Stimulated activated CD4-positive, alpha-beta T cell treated with anti-CD3 and anti-CD28 coated beads, Interleukin-1b, Interleukin-23, amount 100 ng/mL, for 1 hour (primary cell): Measurements from ENCODE around the gene PTPRN2.

Experiments used
- DNase-seq, 2 donors: peaks; one replicate each; pipeline ENCODE4 v3.0.0-alpha.2; 2020; ENCODE audit warnings: low read depth in 2 of 2

PTPRN2 gene

DNA sequence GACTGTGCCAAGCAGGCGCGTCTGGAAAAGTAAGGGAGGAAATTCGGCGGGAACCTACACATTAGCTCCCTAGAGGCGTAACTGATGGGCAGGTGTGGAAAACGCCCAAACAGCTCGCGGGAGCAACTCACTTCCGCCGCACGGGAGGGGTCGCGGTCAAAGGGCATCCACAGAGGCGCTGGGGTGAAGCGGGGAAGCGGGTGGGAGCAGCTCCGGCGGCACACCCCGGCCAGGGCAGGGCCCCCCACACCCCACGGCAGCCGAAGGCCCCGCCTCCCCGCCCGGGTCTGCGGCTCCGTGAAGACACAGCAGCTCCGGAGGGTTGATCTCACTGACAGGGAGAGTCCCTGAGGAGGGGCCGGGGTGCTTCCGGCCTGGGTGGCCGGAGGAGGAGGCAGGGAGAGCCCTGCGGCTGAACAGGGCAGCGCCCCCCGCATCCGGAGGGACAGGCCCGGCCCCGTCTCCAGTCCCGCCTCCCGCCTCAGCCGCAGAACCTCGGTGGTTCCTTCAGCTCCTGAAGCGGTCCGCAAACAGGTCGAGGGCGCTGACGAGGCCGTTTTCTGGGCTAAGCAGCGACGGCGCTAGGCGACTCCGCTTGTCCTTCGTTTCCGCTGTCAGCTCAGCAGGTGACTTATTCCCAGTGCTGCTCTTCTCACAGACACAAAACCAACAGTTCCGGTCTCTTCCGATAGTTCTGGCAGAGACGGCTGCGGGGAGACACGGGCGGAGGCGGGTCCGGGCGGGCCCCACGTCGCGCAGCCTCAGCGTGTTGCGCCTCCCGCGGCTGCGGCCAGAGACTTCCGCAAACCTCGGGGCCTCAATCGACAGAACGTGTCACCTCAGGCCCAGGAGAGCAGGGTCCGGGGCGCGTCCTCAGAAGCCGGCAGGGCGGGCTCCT lies 974.7 kb downstream of the PTPRN2 start:
- peak; percentile 12 to 32 for DNase-seq

DNA sequence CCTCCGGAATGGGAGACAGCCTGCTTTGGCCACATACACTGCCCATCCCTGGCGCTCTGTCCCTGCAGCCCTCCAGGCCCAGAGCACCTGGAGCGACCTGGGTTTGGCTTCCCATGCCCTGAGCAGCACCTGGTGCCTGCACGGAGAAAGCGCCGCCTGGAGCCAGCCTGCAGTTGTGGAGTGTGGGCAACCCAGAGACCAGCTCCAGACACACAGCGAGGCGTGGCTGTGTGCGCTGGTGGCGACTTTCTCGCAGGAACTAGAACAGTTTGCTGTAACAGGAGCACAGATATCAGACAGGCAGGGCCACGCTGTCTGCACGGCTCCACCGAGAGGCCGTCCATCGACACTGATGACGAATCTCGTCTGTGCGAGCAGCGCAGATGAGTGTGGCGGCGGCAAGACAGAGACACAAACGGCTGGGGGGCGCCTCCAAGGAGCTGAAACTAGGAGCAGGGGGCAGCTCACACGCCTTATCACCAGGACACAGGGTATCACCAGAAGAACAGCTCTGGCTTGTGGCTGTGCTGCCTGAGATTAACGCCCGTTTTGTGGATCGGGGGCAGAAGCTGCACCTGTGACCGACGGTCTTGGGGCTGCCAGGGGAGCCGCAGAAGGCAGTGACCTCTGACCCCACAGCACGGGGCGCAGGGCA lies 975.5 kb downstream of the PTPRN2 start:
- DNase-seq = no peak

DNA sequence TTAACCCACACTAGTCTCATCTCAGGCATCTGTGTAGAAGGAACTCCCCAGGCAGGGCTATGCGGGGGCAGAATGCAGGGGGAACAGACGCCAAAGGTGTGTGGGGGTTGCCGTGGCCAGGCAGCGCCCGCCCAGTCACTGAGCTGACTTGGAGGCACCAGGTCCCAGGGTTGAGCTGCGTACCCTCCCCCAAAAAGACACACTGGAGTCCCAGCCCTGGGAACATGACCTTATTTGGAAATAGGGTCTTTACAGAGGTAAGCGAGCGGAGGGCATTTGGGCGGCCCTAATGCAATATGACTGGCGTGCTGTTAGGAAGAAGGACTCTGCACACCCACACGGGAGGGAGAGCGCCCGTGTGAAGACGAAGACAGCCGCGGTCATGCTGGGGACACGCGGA lies 976.3 kb downstream of the PTPRN2 start:
- no peak for DNase-seq

DNA sequence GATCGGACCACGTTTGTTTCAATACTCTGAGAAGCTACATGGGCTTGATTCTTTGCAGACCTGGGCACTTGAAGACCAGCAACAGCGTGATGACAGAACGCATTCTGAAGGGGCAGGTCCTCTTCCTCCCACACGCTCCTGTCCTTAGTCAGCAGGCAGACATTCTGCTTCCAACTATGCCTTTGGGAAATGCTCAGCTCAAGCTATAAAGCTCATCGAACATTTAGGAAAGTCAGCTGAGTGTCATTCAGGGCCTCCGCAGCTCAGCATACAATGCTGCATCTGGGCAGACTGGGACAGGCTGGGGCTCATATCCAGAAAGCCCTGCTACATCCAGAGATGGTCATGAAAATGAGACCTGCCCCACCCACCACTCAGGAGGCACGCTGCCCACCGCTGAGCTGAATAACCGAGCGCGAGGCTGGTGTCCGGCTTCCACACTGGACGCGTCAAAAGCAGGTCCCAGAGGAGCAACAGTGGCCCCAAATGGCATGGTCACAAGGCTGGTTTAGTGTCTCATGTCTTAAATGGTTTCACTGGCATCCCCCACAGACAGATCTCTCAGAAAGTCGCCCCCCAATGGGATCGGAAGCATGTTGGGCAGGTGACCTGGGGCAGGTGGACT lies 976.8 kb downstream of the PTPRN2 start:
- DNase-seq = no peak

DNA sequence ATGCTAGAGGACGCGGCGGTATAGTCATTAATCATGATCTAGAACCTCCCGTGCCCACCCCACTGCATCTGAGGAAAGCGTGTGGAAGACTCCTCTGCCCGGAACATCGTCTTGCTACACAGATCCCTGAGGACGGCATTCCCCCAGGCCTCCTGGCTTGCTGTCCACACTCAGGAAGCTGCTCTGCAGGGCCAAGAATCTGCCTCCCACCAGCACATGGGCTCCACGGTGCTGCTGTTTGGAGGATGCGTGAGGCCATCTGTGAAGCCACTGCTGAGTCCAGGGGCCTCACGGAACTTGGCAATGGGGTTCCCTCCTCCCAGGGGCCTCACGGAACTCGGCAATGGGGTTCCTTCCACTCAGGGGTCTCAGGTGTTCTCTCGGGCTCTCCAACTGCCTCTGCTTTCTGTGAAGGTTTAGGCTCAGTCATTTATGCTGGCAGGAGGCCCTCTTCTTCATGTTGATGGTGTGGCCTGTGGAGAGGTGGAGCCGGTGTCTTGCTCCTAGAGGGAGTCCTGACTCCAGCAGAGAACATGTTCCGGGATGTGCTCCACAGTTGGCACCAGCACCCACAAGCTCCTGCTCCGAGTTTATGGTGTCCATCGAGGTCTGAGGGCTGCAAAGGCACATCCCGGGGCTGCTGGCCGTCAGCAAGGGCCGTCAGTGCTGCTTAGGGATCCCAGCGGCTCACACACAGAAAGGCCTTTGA lies 977.5 kb downstream of the PTPRN2 start:
- DNase-seq = no peak

DNA sequence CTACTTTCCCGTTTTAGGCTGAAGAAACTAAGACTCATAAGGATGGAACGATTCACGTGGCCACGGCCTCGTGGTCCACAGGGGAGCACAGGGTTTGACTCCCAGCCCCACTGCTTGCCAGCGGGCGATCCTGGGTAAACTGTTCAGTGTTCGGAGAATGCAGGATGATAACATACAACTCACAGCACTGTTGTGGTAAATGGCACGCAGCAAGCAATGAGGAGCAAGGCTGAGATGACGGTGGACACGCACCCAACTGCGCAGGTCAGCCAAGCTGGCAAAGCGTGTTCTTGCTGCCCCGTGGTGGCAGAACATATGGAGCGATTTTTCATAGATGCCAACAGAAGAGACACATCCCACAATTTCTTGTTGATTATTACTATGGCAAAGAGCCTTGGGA lies 978.1 kb downstream of the PTPRN2 start:
- no peak for DNase-seq

DNA sequence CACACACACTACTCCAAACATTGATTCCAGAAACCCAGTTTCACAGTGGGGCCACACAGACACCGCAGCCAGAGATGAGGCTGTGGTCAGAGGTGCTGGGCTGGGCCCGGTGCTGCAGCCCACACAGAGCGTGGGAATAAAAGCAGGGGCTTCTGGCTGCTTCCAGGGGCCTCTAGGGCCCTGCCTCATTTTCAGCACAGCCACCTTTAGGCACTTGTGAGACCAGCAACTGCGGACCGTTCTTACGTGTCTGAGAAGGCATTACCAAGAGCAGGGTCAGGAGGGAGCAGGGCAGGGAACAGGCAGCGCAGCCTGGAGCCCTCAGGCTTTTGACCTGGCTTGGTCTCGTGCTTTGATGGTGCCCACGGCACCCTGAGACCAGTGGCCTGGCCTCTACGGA lies 980.4 kb downstream of the PTPRN2 start:
- DNase-seq = no peak

DNA sequence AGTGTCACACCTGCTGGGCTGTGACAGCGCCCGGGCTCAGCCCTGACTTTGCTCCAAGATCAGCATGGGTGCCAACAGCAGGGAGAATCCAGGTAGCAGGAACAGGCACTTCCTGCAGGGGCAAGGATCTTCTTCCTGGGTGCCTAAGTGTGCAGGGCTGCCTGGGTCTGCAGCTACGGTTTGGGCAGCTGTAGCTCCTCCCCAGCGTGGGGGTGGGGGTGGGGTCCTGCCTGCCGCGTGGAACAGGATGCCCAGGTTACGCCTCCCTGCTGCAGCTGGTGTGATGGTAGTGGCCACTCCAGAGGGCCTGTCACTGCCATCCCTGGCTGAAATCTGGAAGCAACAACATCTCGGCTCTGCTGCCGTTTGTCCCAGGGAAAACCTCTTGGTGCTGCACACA lies 981.5 kb downstream of the PTPRN2 start:
- no peak for DNase-seq

DNA sequence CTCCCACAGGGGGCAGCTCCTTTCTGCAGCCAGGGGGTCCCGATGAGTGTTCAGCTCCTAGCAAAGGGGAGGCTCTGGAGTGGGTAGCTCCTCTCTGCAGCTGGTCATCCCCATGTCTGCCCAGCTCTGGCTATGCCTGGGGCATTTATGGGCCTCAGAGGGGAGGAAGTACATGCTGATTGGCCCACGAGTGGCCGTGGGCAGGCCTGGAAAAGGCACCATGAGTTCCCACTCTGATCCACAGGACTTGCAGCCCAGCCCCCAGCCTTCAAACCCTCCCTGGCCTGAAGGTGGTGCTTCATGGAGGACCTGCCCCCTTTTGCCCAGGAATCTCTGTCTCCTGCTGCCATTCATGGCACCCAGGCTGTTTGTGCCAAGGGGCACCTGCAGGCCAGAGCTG lies 982.0 kb downstream of the PTPRN2 start:
- no peak for DNase-seq

DNA sequence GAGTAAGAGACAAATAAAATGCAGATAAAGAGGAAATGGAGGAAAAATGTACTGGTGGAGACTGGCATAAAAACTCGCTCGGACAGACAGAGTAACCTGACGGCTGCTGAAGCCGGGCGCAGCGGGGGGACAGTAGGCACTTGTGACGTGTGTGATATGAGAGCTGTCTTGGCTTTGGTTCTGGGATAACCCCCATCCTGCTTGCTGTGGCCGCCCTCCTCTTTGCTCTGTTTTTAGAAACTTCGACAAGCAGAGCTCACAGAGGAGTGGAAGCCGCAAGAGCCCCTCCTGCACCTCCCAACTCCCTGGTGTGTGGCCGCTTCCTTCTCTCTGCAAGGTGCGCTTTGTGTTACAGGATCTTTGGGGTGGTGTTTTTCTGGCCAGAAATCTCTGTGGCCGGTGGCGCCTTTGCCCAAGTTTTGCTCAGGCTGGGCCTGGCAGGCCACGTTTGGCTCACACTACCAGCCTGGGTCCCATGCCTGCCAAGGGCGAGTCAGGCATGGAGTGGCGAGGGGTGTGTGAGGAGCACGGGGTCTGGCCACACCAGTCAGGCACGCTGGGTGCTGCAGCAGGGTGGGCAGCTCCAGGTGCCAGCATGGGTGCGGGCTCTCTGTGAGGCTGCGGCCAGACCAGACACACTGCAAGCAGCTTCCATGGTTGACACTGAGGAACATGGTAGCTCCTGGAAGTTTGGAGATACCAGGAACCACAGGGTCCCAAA lies 982.8 kb downstream of the PTPRN2 start:
- no peak for DNase-seq

DNA sequence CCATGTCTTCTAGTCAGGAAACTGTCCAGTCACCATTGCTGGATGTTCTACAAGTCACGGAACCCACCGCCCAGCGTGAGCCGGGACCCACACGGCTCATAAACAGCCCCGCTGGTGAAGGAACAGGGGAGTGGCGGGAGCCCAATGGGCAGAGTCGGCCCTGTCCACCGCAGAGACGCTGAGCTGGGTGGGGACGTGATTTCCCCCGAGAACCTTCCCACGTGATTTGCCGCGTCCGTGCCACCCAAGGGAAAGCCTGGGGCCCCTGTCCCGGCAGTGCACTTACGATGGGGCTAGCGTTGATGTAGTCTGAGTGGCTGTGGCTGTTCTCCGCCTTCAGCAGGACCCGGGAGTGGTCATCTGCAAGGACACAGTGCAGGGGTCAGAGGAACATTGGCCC lies 983.9 kb downstream of the PTPRN2 start:
- DNase-seq = no peak

DNA sequence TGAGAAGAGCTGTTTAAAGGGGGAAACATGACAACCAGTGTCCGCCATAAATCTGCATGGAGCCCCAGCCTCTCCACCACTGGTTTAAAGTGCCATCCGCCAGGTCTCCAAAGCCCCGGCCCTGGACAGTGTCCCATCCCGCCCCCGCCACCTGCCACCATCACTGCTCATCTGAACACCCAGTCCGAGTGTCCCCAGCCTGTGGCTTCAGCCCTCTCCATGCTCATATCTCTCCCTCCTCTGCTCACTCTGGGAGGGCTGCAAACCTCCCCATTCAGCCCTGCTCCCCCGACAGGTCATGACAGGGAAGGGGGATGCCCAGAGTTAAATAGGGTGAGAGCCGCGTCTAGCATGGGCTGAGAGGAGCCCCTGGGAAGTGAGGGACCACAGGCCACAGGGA lies 984.6 kb downstream of the PTPRN2 start:
- no peak for DNase-seq

DNA sequence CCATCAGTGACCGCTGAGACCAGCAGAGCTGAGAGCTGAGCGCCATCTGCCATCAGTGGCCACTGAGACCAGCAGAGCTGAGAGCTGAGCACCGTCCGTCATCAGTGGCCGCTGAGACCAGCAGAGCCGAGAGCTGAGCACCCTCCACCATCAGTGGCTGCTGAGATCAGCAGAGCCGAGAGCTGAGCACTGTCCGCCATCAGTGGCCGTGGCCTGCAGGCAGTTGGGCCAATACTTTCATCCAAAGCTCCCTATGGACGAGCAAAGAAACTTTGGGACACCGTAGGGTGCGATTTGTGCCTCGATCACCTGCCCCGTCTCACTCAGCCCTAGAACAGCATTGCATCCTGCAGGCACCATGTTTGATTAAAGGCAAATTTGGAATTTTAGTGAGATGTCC lies 985.0 kb downstream of the PTPRN2 start:
- no peak for DNase-seq

DNA sequence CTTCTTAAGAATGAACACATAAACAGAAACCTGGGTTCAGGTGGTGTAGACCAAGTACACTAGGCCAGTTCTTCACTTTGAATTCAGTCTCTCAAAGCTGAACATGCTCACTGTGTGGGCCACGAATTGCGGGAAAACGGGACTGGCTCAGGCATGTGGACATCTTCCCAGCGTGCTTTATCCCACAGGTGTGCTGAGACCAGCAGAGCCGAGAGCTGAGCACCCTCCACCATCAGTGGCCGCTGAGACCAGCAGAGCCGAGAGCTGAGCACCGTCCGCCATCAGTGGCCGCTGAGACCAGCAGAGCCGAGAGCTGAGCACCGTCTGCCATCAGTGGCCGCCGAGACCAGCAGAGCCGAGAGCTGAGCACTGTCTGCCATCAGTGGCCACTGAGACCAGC lies 985.5 kb downstream of the PTPRN2 start:
- no peak for DNase-seq

DNA sequence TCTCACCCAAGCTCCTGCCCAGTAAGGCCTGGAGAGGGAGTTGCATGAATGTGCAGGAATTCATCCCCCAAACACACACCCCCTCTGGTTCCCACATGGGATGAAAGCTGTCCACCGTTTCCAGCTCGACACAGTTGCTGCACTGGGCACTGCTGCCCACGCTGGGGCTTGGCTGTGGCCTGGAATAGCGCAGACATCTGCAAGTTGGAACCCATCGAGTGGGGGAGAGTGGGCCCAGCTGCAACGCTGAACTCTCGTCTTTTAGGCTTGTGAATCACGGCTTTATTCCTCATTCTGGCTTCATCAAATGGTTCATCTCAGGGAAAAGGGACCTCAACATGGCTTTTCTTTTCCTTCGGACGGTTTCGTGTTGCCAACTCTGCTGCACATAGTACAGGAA lies 986.1 kb downstream of the PTPRN2 start:
- DNase-seq = no peak

DNA sequence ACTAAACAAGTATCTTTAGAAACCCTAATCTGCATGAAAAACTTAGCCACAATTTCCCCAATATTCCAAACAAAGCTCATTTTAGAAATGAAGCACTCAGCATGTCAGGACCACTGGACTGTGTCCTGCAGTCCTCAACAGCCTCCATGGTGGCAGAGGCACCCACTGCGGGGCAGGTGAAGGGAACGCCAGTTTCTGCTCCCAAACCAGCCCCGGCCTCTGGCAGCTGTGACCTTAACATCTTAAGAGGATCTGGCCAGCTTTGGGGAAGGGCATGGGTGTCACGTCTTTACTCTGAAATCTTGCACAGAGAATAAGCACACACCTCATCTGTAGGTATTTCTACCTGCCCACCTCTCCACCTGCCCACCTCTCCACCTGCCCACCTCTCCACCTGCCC lies 988.1 kb downstream of the PTPRN2 start:
- DNase-seq = no peak

DNA sequence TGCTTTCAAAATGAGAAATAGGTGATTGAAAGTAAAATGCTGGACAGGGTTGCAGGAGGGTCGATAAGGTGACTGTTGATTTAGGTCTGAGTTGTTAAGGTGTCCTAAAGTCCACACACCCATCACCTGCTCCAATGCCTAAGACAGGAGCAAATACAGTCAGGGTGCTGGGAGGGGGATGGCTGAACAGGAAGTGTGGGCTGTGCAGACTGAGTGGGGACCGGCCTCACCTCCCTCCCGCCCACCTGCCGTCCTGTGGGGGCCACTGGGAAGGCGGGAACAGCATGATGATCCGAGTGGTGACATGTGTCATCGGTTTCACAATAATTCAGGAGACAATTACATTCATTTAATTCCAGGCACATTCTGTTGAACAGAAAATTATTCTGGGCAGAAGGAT lies 990.1 kb downstream of the PTPRN2 start:
- no peak for DNase-seq

DNA sequence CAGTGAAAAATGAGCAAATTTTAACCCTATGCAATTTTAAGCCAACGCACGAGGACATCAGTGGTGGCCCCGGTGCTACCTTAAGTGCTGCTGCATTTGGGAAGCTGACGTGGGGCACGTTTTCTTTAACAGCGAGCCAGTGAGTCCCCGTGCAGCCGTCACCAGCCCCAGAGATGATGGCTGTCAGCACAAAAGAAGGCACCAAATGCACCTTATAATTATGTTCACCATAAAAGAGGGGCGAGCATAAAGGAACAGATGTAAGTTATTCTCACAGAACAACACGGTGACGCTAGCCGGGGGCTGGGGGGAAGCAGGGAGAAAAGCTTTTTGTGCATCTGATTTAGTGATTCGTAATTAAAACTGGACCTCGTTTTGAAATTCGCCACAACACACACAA lies 990.7 kb downstream of the PTPRN2 start:
- DNase-seq = no peak

DNA sequence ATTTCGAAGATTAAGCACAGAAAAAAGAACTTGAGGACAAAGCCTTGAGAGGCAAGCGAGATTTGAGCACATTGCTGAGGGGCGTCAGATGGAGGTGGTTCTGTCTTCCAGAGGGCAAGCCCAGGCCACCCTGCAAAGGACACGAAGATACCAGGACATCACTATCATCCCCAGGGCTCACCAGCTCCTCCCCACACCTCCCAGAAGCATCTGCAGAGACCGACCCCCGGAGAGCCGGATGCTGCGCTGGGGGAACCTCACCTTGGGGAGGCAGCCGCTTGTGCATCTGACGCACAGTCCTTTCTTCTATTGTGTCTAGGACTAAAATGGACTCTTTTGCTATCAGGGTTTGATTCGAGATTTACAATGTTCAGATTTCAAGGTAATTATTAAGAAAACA lies 991.2 kb downstream of the PTPRN2 start:
- no peak for DNase-seq

DNA sequence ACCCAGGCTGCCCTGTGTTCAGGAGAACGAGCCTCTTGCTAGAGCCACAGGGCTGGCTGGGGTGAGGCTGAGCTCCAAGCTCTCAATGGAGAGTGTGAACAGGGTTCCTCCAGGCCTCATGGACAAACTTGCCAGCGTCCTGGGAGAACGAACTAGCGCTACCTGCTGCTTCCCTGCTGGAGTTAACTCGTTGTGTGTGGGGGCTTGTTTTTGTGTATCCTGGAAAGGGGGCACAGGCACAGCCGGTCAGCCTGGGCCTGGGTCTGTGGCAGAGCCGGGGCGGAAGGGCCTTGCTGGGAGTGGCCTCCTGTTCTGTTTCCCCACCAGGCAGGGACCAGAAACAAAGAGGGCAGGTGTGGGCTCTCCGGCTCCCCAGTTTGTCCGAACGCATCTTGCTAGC lies 991.6 kb downstream of the PTPRN2 start:
- DNase-seq = no peak

DNA sequence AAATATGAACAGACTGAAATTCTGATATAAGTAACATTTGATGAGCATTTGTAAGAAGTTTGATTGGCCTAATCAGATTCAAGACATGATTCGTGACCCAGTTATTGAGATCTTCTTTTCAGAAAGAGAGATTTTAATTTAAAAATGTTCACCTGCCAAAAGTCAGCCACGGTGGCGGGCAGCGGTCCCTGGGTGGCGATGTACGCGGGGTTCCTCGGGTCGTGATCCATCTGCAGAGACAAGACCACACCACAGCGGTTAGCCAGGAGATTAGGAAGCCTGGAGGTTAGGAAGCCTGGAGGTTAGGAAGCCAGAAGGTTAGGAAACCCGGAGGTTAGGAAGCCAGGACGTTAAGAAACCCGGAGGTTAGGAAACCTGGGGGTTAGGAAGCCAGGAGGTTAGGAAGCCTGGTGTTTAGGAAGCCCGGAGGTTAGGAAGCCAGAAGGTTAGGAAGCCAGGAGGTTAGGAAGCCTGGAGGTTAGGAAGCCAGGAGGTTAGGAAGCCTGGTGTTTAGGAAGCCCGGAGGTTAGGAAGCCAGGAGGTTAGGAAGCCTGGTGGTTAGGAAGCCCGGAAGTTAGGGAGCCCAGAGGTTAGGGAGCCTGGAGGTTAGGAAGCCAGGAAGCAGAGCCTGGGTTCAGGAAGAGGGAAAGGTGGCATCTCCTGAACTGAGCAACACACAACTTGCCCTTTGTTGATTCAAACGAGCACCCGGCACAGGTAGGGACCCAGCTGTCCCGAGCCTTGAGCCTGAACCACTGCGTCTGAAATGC lies 992.4 kb downstream of the PTPRN2 start:
- no peak for DNase-seq
